Kidney (tissue), 14 donors: ENCODE results near the gene SPOCK1. TPM values are rescaled to one million over a fixed set of nuclear protein-coding genes. Genes with fewer than 3 reads are reported as not detected.
"Not testable (repeated sequence)": the region's sequence is repeated elsewhere in the genome, so short reads cannot be mapped to it uniquely, and the experiment has no call there.

ENCODE experiments used
- DNase-seq, 5 donors: peaks; one replicate each; pipeline ENCODE4 v3.0.0-alpha.2; 2013 to 2020
- FAIRE-seq: peaks from 2 replicates; lab custom pipeline; 2012; peaks lifted over from hg19 to GRCh38; lab: Jason Lieb, UNC
- H3K27ac ChIP-seq, 2 donors: one replicate each; pipeline ENCODE4 v1.7.0; 2013; ENCODE audit warnings: low read depth in 2 of 2, low read length in 2 of 2, inconsistent platforms in 1 of 2
- H3K27me3 ChIP-seq: one replicate; pipeline ENCODE4 v1.7.1; 2013; ENCODE audit warnings: low read length, inconsistent platforms; ENCODE audit not compliant: control insufficient read depth, insufficient read depth
- H3K36me3 ChIP-seq, 3 donors: one replicate each; pipeline versions ENCODE4 v1.7.0 to v1.7.1; 2013; ENCODE audit warnings: low read length in 3 of 3, control low read depth in 1 of 3, inconsistent platforms in 1 of 3; ENCODE audit not compliant: insufficient read depth in 3 of 3, control insufficient read depth in 2 of 3
- H3K4me1 ChIP-seq, 3 donors: one replicate each; pipeline versions ENCODE4 v1.7.0 to v1.7.1; 2013; ENCODE audit warnings: low read length in 3 of 3, inconsistent platforms in 1 of 3, low read depth in 1 of 3; ENCODE audit not compliant: control insufficient read depth in 2 of 3, insufficient read depth in 2 of 3
- H3K4me3 ChIP-seq, 3 donors: one replicate each; pipeline versions ENCODE4 v1.7.0 to v1.8.1; 2013; ENCODE audit warnings: low read length in 3 of 3, control low read depth in 1 of 3, inconsistent platforms in 1 of 3
- H3K9ac ChIP-seq, 3 donors: one replicate each; pipeline versions ENCODE4 v1.7.0 to v1.7.1; 2013; ENCODE audit warnings: low read length in 3 of 3, control low read depth in 1 of 3, inconsistent platforms in 1 of 3
- H3K9me3 ChIP-seq, 3 donors: one replicate each; pipeline versions ENCODE4 v1.7.0 to v1.7.1; 2013; ENCODE audit warnings: low read length in 3 of 3, control low read depth in 1 of 3, inconsistent platforms in 1 of 3; ENCODE audit not compliant: control insufficient read depth in 2 of 3, insufficient read depth in 1 of 3
- CTCF ChIP-seq: IDR thresholded peaks from 3 replicates; pipeline ENCODE4 v1.5.1; 2012; ENCODE audit warnings: mild to moderate bottlenecking, moderate library complexity, borderline replicate concordance; ENCODE audit not compliant: insufficient read depth; ENCODE audit errors: extremely low read depth
- intact Hi-C: fragments of 100-400 bp; cut with DNase I; formaldehyde crosslinking; loops from one replicate; pipeline ENCODE4 v1.11.1; 2022
- polyA plus RNA-seq: library from polyadenylated mRNA; stranded (reverse); fragments of 350-450 nt; fragmentation: Illumina TruSeq; extraction: RNeasy Lipid Tissue Mini Kit (QIAGEN cat#74804); gene quantifications from one replicate; pipeline ENCODE4 v1.2.3, GENCODE V29; 2014; ENCODE audit warnings: low read depth, low replicate concordance; ENCODE audit not compliant: insufficient read depth
- total RNA-seq: library from RNA; stranded (reverse); fragmentation: NEBNext Ultra II Directional; extraction: Animal tissue kit (Norgen Biotek cat#: 25700); gene quantifications from one replicate; pipeline ENCODE4 v1.2.1, GENCODE V29; 2021
- donor health status: control.
- donor health status: control.
- donor health status: control.
- donor health status: control.
- donor health status: control.
- donor health status: DM: yes; HTN: yes; CAD: no.
- donor health status: Normal renal cell carcinoma (clear cell type).

SPOCK1 gene
- total and polyA plus RNA-seq, 2 donors from 2014 or later, result 15.7 to 32.8 TPM

GRCh38 chr5:136981936-136982335, 517.2 kb downstream of the SPOCK1 start:
- TF ChIP-seq CTCF, result no peak
- Histone ChIP-seq H3K9me3 (no peaks in the 10 kb centered on the region), H3K27ac (no peak overlapping the region), H3K4me3 (no peak overlapping the region), H3K9ac (no peak overlapping the region), H3K4me1 (no peaks in the 10 kb centered on the region), H3K27me3 (no peaks in the 10 kb centered on the region), H3K36me3 (no peaks in the 10 kb centered on the region)
- FAIRE-seq (no peak), DNase-seq (no peak)
- intact Hi-C loops, result no loop called here

GRCh38 chr5:136979131-136979530, 520.0 kb downstream of the SPOCK1 start:
- Histone ChIP-seq H3K36me3 (no peaks in the 10 kb centered on the region), H3K4me3 (no peak overlapping the region), H3K9ac (no peak overlapping the region), H3K27me3 (no peaks in the 10 kb centered on the region), H3K4me1 (no peaks in the 10 kb centered on the region), H3K27ac (no peak overlapping the region), H3K9me3 (no peaks in the 10 kb centered on the region)
- no peak for FAIRE-seq
- intact Hi-C loops, result no loop called here
- no peak for DNase-seq
- TF ChIP-seq CTCF, result no peak

- Histone ChIP-seq H3K9me3 (peaks cover 0 to 4% (median 0%) of the 10 kb centered on the region in 3 donors), H3K27me3 (no peaks in the 10 kb centered on the region), H3K27ac (no peak overlapping the region), H3K4me3 (no peak overlapping the region), H3K9ac (no peak overlapping the region), H3K36me3 (no peaks in the 10 kb centered on the region), H3K4me1 (no peaks in the 10 kb centered on the region)
- TF ChIP-seq CTCF, result no peak
- DNase-seq (no peak), FAIRE-seq (no peak)
- intact Hi-C loops, result no loop called here
Observed at GRCh38 chr5:136963504-136963903, 535.6 kb downstream of the SPOCK1 start.

- no peak for TF ChIP-seq CTCF
- Histone ChIP-seq H3K27ac (no peak overlapping the region), H3K4me1 (no peaks in the 10 kb centered on the region), H3K9me3 (peaks cover 0 to 7% (median 0%) of the 10 kb centered on the region in 3 donors), H3K36me3 (no peaks in the 10 kb centered on the region), H3K27me3 (no peaks in the 10 kb centered on the region), H3K9ac (no peak overlapping the region), H3K4me3 (no peak overlapping the region)
- FAIRE-seq (no peak), DNase-seq (no peak)
- intact Hi-C loops, result no loop called here
Observed at GRCh38 chr5:136957428-136957827, 541.7 kb downstream of the SPOCK1 start.

- DNase-seq, FAIRE-seq, H3K36me3 ChIP-seq, H3K9ac ChIP-seq, H3K4me1 ChIP-seq, H3K4me3 ChIP-seq, intact Hi-C loops, H3K27ac ChIP-seq, H3K27me3 ChIP-seq, H3K9me3 ChIP-seq: not testable (repeated sequence)
Observed at GRCh38 chr5:136954142-136954541, 545.0 kb downstream of the SPOCK1 start.
